IPS DF 4.7 (cell line): ENCODE results near the gene BCAS1.
"Not testable (repeated sequence)": the region's sequence is repeated elsewhere in the genome, so short reads cannot be mapped to it uniquely, and the experiment has no call there.

Source experiments
- DNase-seq: peaks from one replicate; pipeline ENCODE4 v3.0.0-alpha.2; 2013; ENCODE audit warnings: low spot score; ENCODE audit errors: extremely low read depth

BCAS1 gene

DNA sequence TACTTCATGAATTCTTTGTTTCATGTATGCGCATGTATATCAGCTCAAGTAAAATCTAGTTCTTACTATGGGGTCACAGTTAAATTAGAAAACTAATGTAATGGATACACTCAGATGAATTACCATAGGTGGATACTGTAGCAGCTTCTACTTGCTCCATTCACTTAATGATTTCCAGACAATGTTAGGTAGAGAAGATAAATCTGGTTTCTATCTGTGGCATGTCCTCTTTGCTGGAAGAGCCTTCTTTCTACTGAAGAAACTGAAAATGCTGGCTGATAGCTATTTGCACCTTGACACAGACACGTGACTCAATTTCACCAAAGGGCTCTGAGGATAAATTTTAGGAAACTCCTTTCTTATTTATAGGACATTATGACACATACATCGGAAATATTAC, 49.5 kb downstream of the BCAS1 start:
- no peak for DNase-seq

DNA sequence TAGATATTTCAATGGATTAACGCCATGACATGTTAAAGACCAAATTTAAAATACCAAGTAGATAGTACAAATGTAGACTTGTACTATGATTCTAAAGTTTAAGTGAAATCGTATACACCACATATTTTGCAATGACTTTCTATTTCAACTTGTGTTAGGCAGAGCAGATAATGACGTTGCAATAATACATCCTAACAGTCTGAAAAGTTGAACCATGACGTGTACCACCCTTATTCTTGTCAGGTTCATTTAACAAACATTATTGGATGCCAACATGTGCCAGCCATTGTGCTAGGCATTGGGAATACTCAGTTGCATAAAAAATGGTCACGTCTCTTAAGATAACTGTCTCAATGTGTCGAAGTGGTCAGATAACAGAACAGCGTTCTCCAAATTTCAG, 50.0 kb downstream of the BCAS1 start:
- no peak for DNase-seq

DNA sequence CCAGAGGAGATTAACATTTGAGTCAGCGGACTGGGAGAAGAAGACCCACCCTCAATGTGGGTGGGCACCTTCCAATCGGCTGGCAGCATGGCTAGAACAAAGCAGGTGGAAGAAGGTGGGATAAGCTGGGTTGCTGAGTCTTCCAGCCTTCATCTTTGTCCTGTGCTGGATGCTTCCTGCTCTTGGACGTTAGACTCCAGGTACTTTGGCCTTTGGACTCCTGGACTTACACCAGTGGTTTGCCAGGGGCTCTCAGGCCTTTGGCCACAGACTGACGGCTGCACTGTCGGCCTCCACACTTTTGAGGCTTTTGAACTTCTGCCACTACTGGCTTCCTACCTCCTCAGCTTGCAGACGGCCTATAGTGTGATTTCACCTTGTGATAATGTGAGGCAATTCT, 50.8 kb downstream of the BCAS1 start:
- DNase-seq: no peak

DNA sequence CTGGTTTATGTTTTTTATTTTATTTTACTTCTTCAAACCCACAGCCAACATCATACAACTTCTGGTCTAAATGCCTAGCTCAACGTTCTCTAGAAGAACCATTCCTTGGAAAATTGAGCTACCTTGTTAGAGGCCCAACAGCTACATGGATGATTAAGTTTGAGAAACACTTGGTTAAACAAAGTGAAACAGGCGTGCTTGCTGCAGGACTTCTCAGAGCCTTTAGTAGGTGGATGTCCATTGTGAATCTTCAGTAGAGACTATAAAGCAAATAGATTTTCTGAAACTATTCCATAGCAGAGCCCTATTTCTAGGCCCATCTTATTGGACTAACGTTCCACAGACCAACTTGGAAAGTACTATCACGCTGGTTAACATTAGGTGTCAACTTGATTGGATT, 51.3 kb downstream of the BCAS1 start:
- DNase-seq: no peak

DNA sequence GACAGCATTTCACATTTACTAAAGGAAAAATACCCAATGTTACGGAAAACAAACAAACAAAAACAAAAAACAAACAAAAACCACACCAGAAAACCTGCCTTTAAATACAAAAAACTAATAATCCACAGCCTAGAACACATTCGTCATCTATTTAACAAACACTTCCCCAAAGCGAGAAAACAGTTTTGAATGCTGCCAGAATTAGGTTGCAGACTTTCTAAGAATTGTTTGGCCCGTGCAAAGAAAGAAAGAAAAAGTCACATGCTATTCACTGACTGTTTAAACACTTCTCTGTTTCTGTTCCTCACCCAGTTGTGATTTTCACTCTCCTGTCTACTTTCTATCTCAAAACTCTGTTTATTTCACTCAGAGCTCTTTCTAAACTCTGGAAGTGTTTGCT, 52.5 kb downstream of the BCAS1 start:
- DNase-seq: no peak

DNA sequence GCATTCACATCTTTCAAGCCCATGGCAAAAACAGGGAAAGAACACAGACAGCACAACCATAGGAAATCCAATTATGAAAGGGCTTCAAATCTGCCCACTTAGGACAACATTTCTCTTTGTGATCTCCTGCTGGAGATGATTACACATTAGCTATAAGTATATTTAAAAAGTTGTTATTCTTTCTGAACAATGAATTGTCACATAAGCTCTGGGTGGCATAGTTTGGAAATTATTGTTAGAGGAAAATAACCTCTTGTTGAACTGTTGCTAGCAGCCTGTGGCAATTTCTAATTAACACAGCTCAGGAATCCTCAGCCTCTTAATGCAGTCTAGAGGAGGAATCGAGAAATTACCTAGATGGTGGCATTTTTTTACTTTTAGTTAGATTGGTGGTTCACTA, 54.9 kb downstream of the BCAS1 start:
- no peak for DNase-seq

DNA sequence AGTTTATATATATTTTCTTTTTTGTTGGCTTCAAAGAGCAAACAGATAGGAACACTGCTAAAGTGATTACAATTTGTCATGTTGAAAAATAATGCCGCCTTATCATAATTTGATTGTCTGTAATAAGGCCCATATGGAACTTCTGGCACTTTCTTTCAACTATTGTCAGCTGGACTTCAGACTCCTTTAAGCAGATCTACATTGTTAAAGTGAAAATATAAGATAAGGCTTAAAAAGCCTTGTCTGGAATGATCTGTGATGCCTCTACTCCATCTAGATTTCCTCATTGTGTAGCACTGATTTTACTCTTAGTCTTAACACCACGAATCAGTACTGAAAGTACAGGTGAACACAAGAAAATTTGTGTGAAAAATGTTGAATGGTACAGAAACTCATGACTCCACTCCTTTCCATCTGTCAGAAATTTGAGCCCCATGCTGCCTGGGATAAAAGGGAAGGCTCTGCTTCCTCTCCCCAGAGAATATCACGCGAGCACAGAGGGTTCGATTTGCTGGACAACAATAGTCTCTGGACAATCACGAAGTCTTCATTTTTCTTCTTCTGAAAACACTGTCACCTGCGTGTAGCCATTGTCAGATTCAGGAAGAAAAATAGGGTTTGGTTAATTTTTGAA, 56.0 kb downstream of the BCAS1 start:
- no peak for DNase-seq

DNA sequence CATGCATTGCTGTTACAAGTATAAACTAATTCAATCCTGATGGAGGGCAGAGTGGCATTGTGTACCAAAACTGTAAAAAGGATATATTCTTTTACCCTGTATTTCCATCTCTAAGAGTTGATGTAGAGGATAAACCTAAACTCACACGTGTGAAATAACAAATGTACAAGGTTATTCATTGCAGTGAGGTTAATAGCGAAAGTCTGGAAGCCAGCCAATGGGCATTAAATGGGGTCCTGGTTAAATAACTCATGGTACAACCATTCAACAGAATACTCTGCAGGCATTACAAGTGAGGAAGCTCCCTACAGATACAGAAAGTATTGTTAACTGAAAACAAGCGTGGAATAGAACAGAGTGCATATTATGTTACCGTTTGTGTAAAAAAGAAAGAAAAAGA, 56.9 kb downstream of the BCAS1 start:
- DNase-seq: no peak

DNA sequence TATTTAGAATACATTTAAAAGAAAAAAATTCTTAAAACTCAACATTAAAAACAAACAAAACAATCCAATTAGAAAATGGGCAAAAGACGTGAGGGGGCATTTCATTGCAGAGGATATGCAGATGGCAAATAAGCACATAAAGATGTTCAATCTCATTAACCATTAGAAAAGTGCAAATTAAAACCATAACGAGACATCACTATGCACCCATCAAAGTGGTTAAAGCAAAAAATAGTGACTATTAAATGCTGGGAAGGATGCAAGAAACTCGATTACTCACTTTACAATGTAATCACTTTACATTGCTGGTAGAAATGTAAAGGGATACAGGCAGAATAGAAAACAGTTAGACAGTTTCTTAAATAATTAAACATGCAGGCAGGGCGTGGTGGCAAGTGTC, 59.0 kb downstream of the BCAS1 start:
- no peak for DNase-seq

DNA sequence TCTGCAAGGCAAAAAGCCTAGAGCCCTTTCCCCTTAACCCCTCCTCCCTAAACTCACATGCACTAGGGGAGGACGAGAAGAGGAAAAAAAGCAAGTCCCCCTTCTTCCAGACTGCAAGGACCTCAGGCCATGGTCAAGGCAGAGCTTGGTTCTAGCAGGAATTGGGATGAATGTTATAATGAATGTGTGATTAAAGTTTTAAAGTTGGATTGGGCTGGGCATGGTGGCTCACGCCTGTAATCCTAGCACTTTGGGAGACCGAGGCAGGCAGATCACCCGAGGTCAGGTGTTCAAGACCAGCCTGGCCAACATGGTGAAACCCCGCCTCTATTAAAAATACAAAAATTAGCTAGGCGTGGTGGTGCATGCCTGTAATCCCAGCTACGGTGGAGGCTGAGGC, 64.2 kb downstream of the BCAS1 start:
- DNase-seq: not testable (repeated sequence)

DNA sequence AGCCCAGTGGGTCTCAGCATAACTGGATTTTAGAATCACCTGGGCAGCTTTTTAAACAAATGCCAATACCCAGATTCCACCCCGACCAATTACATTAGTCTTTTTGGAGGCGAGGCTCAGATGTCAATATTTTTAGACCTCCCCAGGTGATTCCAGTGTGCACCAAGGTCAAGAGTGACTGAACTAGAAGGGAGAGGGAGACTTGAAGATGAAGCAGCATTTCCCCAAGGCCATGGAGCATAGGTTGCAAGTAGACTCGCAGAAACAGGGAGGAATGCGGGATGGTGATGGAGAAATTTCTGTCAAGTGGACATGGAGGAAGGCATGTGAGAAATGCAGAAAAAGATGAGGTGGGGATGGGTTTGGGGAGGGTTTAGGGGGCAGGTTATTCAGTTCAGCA, 64.9 kb downstream of the BCAS1 start:
- no peak for DNase-seq

DNA sequence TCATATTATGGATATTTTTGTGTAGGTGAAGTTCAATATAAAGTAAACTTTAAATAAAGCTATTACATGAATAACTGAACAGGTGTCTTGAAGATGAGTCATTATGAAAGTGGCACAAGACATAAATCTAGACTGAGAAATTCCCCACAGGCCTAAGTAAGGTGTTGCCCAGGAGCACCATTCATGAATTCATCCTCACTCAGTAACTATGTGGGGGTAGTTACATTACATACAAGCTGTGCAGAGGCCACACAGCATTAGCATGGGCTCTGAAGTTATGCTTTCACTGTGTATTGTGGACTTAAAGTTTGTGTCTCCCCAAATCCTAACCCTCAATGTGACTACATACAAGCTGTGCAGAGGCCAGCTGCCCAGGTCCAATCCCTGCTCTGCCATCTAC, 65.9 kb downstream of the BCAS1 start:
- DNase-seq: no peak

DNA sequence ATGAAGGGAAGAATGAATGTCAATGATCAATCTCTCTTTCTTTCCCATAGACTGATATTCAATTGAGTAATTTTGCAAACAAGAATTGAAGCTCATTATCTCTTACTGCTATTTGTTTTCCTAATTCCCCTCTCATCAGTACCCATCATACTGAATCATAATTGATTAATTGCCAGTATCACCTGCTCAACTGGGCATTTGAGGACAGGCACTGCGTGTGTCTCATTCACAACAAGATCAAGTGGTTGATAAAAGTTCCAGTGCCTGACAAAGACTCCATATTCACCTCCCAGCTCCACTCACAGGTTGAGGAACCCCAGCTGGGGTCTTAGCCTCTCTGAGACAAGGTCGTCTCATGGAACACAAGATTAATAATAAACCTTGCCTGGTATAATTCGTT, 67.7 kb downstream of the BCAS1 start:
- no peak for DNase-seq

DNA sequence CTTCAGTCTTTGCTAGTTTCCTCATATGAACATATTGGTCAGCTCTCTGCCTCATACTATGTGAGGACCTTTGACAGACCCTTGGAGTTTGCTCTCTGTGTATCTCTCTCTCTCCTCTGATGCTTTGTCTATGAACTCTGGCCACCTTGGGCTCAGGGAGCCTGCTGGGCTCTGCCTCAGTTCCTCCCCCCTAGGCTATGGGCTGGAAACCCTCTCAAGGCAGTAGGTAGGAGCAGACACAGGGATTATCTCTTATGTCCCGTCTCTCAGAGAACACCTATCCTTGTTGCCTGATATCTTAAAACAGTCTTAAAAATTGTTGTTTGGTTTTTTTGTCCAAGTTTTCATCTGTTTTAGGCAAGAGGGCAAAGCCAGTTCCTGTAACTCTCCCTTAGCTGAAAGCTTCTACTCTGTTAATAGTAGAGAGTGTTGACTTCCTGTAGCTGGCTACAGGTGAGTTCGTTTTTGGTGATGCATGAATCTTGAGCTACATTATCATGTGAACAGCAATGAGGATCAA, 68.3 kb downstream of the BCAS1 start:
- no peak for DNase-seq

DNA sequence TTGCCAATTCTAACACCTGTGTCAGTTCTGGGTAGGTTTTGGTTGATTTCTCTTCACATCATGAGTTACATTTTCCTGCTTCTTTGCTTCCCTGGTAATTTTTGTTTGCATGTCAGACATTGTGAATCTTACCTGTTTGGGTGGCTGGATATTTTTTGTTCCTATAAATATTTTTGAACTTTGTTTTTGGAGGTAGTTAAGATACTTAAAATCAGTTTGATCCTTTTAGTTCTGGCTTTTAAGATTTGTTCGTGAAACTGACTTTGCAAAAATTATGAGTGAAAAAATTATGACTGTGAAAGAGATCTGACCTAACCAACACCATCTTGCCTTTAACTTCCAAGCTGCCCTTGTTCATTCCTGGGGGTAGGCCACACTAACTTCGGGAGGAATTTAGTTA, 69.5 kb downstream of the BCAS1 start:
- no peak for DNase-seq

DNA sequence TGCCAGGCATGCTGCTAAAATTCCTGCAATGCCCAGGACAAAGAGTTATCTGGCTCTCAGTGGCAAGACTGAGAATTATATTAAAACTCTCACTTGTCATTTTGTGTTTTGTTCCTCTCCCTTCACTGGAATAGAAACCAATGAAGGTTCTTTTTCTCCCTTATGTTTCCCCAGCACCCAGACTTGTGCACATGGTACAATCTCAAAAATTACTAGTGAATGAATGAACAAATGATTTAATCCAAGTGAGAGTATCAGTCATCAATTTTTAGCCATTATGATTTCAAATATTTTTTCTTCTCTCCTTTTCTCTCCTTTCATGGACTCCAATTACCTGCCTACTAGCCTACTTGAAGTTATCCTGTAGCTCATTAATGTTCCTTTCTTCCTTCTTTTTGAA, 70.1 kb downstream of the BCAS1 start:
- no peak for DNase-seq

DNA sequence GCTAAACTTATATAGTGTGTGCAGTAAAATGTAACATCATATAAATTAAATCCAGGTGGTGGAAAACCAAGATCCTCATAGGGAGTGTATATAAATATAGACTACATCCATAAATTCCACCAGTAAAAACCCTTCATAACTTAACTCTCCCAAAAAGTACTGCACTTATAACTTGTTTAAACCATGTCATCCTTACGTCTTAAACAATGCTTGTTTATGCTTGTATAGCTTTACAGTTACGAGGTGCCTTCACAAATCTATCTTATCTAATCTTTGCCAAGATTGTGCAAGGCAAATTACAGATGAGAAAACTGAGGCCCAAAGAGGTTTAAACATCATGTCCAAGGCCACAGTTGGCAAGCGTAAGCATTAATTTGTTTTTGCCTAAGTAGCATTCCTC, 71.3 kb downstream of the BCAS1 start:
- DNase-seq: no peak

DNA sequence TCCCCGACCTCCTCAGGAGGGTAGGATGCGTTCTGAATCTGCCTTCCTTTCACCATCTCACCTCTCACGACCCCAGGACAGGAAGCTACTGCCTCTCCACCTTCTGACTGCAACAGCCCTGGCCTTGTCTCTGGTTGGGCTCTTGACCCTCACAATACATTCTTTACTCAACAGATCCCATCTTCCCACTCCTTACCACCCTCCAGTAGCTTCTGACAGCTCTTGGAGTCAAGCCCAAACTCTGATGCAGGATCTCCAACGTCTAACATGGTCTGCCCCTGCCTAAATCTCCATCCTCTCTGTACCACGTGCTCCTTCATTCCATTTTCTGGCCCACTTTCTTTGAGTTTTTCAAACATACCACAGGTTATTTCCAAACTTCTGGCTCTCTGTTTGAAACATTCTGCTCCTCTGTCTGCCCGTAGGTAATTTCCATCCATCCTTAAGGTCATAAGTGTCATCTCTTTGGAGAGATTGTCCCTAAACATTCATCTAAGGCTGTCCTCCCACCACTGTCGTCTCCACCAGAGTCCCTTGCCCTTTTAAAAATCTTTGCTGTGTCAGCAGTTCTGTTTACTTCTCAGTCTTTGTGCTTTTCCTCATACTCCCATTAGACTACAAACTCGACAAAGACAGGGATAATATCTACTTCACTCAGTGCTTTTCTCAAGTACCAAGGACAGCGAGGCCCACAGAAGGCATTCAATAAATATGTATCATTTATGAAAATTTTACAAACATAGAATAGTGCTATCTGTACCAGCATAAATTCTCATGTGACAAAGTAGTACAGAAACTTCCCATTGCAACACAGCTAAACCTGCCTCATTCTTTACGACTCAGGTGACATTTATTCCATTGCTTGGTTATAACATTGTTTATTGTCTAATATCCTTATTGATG, 73.6 kb downstream of the BCAS1 start:
- DNase-seq: no peak

DNA sequence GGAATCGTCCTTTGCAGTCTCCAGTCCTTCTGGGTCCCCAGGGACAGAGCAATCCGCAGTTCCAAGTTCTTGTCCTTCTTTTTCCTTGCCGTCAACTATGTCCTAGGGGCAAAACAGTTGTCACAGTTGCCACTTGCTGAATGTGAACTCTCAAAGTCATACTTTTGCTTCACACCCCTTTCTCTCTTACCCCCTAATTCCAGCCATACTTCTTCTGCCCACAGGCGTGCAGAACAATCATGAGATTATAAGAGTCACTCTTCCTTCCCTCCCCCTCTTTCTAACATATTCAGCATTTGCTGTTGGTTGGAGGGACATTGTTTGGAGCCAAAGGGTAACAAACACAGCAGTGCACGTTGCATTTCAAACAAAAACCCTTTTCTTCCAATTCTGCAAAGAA, 74.4 kb downstream of the BCAS1 start:
- DNase-seq: no peak

DNA sequence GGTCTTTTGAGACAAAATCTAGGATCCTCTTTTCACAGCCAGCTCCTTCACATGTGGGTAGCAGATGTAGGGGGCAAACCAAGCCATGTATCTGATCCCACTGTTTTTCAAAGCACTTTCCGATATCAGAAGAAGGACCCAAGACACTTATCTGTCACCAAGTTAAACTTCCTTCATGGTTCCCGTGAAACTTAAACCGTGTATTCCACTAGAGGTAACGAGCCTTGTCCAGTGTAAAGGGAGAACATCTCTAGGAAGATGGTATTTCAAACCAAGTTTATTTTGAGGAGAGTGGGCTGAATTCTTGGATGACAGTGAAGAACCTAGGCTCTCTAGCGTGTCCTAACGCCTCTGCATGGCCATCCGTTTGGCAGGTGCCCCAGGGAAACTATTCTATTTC, 76.3 kb downstream of the BCAS1 start:
- DNase-seq: no peak

DNA sequence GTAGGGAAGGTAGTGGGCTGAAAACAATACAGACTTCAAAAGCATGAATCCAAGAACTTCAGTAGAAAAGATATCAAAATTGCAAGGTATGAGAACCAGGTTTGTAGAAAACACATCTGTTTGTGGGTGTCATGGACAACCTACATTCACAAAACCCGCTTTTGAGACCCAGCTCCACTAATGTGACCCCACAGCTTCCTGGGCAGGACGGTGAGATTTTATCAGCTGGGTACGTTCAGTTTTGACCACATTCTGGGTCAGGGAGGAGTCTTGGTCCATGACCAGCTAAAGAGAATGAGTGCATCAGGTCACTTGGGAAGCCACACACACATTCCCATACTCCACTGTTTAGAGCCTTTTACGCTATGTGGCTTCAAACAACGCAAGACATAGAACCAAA, 77.1 kb downstream of the BCAS1 start:
- no peak for DNase-seq

DNA sequence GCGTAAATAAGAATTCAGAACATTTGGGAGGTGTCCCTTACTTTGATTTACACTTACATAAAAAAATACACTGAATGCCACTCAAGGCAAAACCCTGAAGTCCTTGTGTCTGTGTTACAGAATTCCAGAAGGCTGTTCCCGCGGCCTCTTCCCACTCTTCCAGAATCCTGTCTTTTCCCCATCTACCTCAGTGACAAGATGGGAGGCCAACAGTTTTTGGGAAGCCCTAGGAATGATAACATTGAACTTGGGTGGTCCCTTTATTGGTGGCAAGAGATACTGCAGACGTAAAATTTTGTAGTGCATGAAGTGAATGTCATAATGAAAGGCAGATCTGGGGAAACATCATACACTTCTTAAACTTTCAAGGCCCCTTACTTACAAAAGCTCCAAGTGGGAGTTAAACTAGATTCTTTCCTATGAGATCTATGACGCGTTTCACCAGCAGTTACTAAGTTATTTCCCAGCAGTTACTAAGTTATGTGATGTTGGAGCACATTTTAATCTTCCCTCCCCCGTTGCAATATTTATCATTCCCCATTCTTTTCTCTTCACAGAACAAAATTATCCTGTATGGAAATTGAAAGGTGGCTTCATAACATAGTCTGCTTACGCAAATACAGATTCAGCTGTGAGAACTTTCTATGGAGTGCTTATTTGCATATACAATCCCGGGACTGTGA, 79.5 kb downstream of the BCAS1 start:
- no peak for DNase-seq
